Measurements from ENCODE around the gene CLCN2. TPM values are rescaled to one million over a fixed set of nuclear protein-coding genes. Genes with fewer than 3 reads are reported as not detected.

Gene CLCN2
- total RNA-seq, 4 donors from 2014 or later = 0.77 to 20.8 (median 7.3) TPM

GRCh38 chr3:184335661-184336546 lies 25.5 kb downstream of the CLCN2 start:
- intact Hi-C loops (cut with DNase I; ENCODE audit: low total_unique reads) = no loop called here
- DNase-seq = peak; percentile 84 to 90

GRCh38 chr3:184335291-184335660 lies 26.1 kb downstream of the CLCN2 start:
- TF ChIP-seq CTCF (IDR thresholded peaks at IDR 0.05) (no peak), POLR2A (IDR thresholded peaks at IDR 0.05) (no peak)
- H3K27ac ChIP-seq = peak overlapping the region; percentile 96 to 100
- H3K27me3 ChIP-seq = no peaks in the 10 kb centered on the region
- intact Hi-C loops (cut with DNase I; ENCODE audit: low total_unique reads) = no loop called here
- DNase-seq = no peak
- no peaks in the 10 kb centered on the region for H3K36me3 ChIP-seq
- H3K9me3 ChIP-seq = no peaks in the 10 kb centered on the region
- peak overlapping the region in 1 of 2 donors; percentile 95 for H3K4me3 ChIP-seq
- H3K4me1 ChIP-seq = peaks cover 6 to 10% of the 10 kb centered on the region in 2 donors

More at GRCh38 chr3:184335661-184336546, 25.5 kb downstream of the CLCN2 start:
- Histone ChIP-seq H3K27me3 (no peaks in the 10 kb centered on the region), H3K36me3 (no peaks in the 10 kb centered on the region), H3K27ac (peak overlapping the region; percentile 96 to 100), H3K4me3 (peak overlapping the region; percentile 69 to 95), H3K9me3 (no peaks in the 10 kb centered on the region), H3K4me1 (peaks cover 6 to 10% of the 10 kb centered on the region in 2 donors)
- TF ChIP-seq CTCF (IDR thresholded peaks at IDR 0.05) = no peak
- peak; percentile 89 to 96 for TF ChIP-seq POLR2A (IDR thresholded peaks at IDR 0.05)

- no peaks in the 10 kb centered on the region for H3K36me3 ChIP-seq
- intact Hi-C loops (cut with DNase I; ENCODE audit: low total_unique reads) = no loop called here
- peaks cover 6 to 10% of the 10 kb centered on the region in 2 donors for H3K4me1 ChIP-seq
- no peaks in the 10 kb centered on the region for H3K9me3 ChIP-seq
- no peak for DNase-seq
- no peak overlapping the region for H3K4me3 ChIP-seq
- peak overlapping the region; percentile 96 to 100 for H3K27ac ChIP-seq
- H3K27me3 ChIP-seq = no peaks in the 10 kb centered on the region
- TF ChIP-seq CTCF (IDR thresholded peaks at IDR 0.05) (no peak), POLR2A (IDR thresholded peaks at IDR 0.05) (no peak)
These were observed 26.8 kb downstream of the CLCN2 start for GRCh38 chr3:184334470-184335158.

- Histone ChIP-seq H3K4me3 (no peak overlapping the region), H3K27ac (no peak overlapping the region), H3K27me3 (no peaks in the 10 kb centered on the region), H3K36me3 (no peaks in the 10 kb centered on the region), H3K9me3 (no peaks in the 10 kb centered on the region), H3K4me1 (peaks cover 6% of the 10 kb centered on the region in 2 donors)
- no peak for DNase-seq
- no peak for TF ChIP-seq CTCF (IDR thresholded peaks at IDR 0.05)
- intact Hi-C loops (cut with DNase I; ENCODE audit: low total_unique reads) = no loop called here
These were observed 27.7 kb downstream of the CLCN2 start for GRCh38 chr3:184333700-184334099.

GRCh38 chr3:184333190-184333589 lies 28.2 kb downstream of the CLCN2 start:
- no peak overlapping the region for H3K4me3 ChIP-seq
- TF ChIP-seq POLR2A (IDR thresholded peaks at IDR 0.05) (no peak), CTCF (IDR thresholded peaks at IDR 0.05) (no peak)
- no peak for DNase-seq
- intact Hi-C loops (cut with DNase I; ENCODE audit: low total_unique reads) = no loop called here
- no peaks in the 10 kb centered on the region for H3K36me3 ChIP-seq
- no peaks in the 10 kb centered on the region for H3K9me3 ChIP-seq
- peak overlapping the region in 1 of 2 donors; percentile 51 for H3K27ac ChIP-seq
- H3K4me1 ChIP-seq = peaks cover 3 to 6% of the 10 kb centered on the region in 2 donors
- H3K27me3 ChIP-seq = no peaks in the 10 kb centered on the region
